WERI-Rb-1 (cell line): Measurements from ENCODE around the gene ERGIC3.

Experiments
- DNase-seq: peaks from one replicate; pipeline ENCODE4 v3.0.0-alpha.2; 2020
- H3K27ac ChIP-seq: fragments of 250-450 bp; sonication (Bioruptor Pico); 2 replicates; pipeline ENCODE4 v1.5.1; 2020; ENCODE audit warnings: mild to moderate bottlenecking, moderate library complexity
- H3K27me3 ChIP-seq: fragments of 250-450 bp; sonication (Bioruptor Pico); 2 replicates; pipeline ENCODE4 v1.5.1; 2021; ENCODE audit warnings: mild to moderate bottlenecking, low read depth, moderate library complexity; ENCODE audit not compliant: insufficient read depth, severe bottlenecking
- H3K36me3 ChIP-seq: fragments of 250-450 bp; sonication (Bioruptor Pico); 2 replicates; pipeline ENCODE4 v1.5.1; 2020; ENCODE audit warnings: mild to moderate bottlenecking, moderate library complexity
- H3K4me3 ChIP-seq: 2 replicates; pipeline ENCODE4 v1.5.1; 2011; ENCODE audit warnings: low read depth, mild to moderate bottlenecking, control low read depth, low read length
- H3K9me3 ChIP-seq: fragments of 250-450 bp; sonication (Bioruptor Pico); 2 replicates; pipeline ENCODE4 v1.5.1; 2021; ENCODE audit warnings: mild to moderate bottlenecking, moderate library complexity; ENCODE audit not compliant: severe bottlenecking
- CTCF ChIP-seq: IDR thresholded peaks from 2 replicates; pipeline ENCODE4 v1.5.1; 2011; ENCODE audit warnings: low read depth, mild to moderate bottlenecking, control low read depth, inconsistent platforms, low read length

Gene ERGIC3

GRCh38 chr20:35576816-35577215 lies 34.9 kb downstream of the ERGIC3 start:
- Histone ChIP-seq H3K27me3 (no peaks in the 10 kb centered on the region), H3K9me3 (peaks cover 4% of the 10 kb centered on the region), H3K36me3 (no peaks in the 10 kb centered on the region), H3K4me3 (no peak overlapping the region), H3K27ac (no peak overlapping the region)
- no peak for DNase-seq
- no peak for TF ChIP-seq CTCF

- Histone ChIP-seq H3K9me3 (peaks cover 4% of the 10 kb centered on the region), H3K27me3 (no peaks in the 10 kb centered on the region), H3K4me3 (no peak overlapping the region), H3K27ac (no peak overlapping the region), H3K36me3 (no peaks in the 10 kb centered on the region)
- TF ChIP-seq CTCF, result no peak
- no peak for DNase-seq
Measured at GRCh38 chr20:35578469-35578868, 36.6 kb downstream of the ERGIC3 start.

- peaks cover 4% of the 10 kb centered on the region for H3K9me3 ChIP-seq
- H3K27me3 ChIP-seq, result no peaks in the 10 kb centered on the region
- no peak for TF ChIP-seq CTCF
- H3K36me3 ChIP-seq, result no peaks in the 10 kb centered on the region
- H3K27ac ChIP-seq, result no peak overlapping the region
- no peak overlapping the region for H3K4me3 ChIP-seq
- no peak for DNase-seq
Measured at GRCh38 chr20:35579196-35579595, 37.3 kb downstream of the ERGIC3 start.

- Histone ChIP-seq H3K27ac (no peak overlapping the region), H3K27me3 (no peaks in the 10 kb centered on the region), H3K36me3 (no peaks in the 10 kb centered on the region), H3K4me3 (no peak overlapping the region), H3K9me3 (peaks cover 4% of the 10 kb centered on the region)
- TF ChIP-seq CTCF, result no peak
- DNase-seq, result no peak
Measured at GRCh38 chr20:35582131-35582530, 40.3 kb downstream of the ERGIC3 start.

GRCh38 chr20:35582741-35583404 lies 41.0 kb downstream of the ERGIC3 start:
- Histone ChIP-seq H3K36me3 (no peaks in the 10 kb centered on the region), H3K9me3 (peaks cover 4% of the 10 kb centered on the region), H3K27me3 (no peaks in the 10 kb centered on the region), H3K27ac (no peak overlapping the region), H3K4me3 (no peak overlapping the region)
- DNase-seq, result no peak
- no peak for TF ChIP-seq CTCF
